ENCODE data around the gene CFAP206.

- TF ChIP-seq, protein P1, sequence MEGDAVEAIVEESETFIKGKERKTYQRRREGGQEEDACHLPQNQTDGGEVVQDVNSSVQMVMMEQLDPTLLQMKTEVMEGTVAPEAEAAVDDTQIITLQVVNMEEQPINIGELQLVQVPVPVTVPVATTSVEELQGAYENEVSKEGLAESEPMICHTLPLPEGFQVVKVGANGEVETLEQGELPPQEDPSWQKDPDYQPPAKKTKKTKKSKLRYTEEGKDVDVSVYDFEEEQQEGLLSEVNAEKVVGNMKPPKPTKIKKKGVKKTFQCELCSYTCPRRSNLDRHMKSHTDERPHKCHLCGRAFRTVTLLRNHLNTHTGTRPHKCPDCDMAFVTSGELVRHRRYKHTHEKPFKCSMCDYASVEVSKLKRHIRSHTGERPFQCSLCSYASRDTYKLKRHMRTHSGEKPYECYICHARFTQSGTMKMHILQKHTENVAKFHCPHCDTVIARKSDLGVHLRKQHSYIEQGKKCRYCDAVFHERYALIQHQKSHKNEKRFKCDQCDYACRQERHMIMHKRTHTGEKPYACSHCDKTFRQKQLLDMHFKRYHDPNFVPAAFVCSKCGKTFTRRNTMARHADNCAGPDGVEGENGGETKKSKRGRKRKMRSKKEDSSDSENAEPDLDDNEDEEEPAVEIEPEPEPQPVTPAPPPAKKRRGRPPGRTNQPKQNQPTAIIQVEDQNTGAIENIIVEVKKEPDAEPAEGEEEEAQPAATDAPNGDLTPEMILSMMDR (IDR thresholded peaks at IDR 0.05): no peak
- TF ChIP-seq POLR2A (IDR thresholded peaks at IDR 0.05): no peak
Observed at GRCh38 chr6:87481931-87482330, 74.2 kb downstream of the CFAP206 start.

All from right lobe of liver (tissue), 4 donors.